B cell (primary cell): ENCODE measurements around the gene SLC25A26. TPM values are rescaled to one million over a fixed set of nuclear protein-coding genes. Genes with fewer than 3 reads are reported as not detected.

ENCODE experiments used
- ATAC-seq: fragments of 200-7000 bp; cut with Tn5 transposase; one replicate; pipeline ENCODE4 v1.10.0; 2021; ENCODE audit warnings: low read depth, mild to moderate bottlenecking, moderate number of reproducible peaks, moderate library complexity
- CTCF ChIA-PET: fragments of 350-600 bp; sonication (Branson Sonifier 250); formaldehyde crosslinking; loops from one replicate; lab custom pipeline; 2021; ENCODE audit warnings: antibody characterized with exemption, inconsistent platforms; lab: Charles Lee
- POLR2A ChIA-PET: fragments of 350-600 bp; sonication (Branson Sonifier 250); formaldehyde crosslinking; loops from one replicate; lab custom pipeline; 2021; ENCODE audit warnings: antibody characterized with exemption; lab: Charles Lee
- DNase-seq: peaks from one replicate; pipeline ENCODE4 v3.0.0; 2013
- H2AFZ ChIP-seq: 2 replicates; pipeline ENCODE4 v1.6.1; 2012; ENCODE audit warnings: mild to moderate bottlenecking, low read depth, low read length; ENCODE audit not compliant: insufficient read depth, poor library complexity, severe bottlenecking
- H3K27ac ChIP-seq, 2 donors: 1 replicate in 1 of 2; 2 replicates in 1 of 2; pipeline ENCODE4 v1.5.1; 2012 to 2013; ENCODE audit warnings: low read length in 2 of 2, mild to moderate bottlenecking in 2 of 2, moderate library complexity in 1 of 2
- H3K27me3 ChIP-seq, 4 experiments: fragments of 200-600 bp in 1 of 4; sonication (generic) in 1 of 4; replicated peaks in 1 of 4; 1 replicate in 2 of 4; 2 replicates in 2 of 4; pipeline versions ENCODE4 v1.6.1 to v1.7.0; 2013 to 2016; ENCODE audit warnings: low read length in 3 of 4, mild to moderate bottlenecking in 2 of 4, mixed read lengths in 1 of 4, moderate library complexity in 1 of 4; ENCODE audit not compliant: insufficient read depth in 4 of 4, control insufficient read depth in 3 of 4; ENCODE audit errors: control extremely low read depth in 1 of 4
- H3K36me3 ChIP-seq, 2 experiments: replicated peaks in 1 of 2; 1 replicate in 1 of 2; 2 replicates in 1 of 2; pipeline versions ENCODE4 v1.6.1 to v1.7.1; 2013; ENCODE audit warnings: low read length in 1 of 2; ENCODE audit not compliant: insufficient read depth in 2 of 2, control insufficient read depth in 1 of 2; ENCODE audit errors: control extremely low read depth in 1 of 2, extremely low read depth in 1 of 2
- H3K4me1 ChIP-seq, 2 donors: fragments of 200-600 bp in 1 of 2; sonication (generic) in 1 of 2; 1 replicate in 1 of 2; 2 replicates in 1 of 2; pipeline versions ENCODE4 v1.5.1 to v1.6.1; 2013 to 2017; ENCODE audit warnings: low read length in 2 of 2; ENCODE audit not compliant: control insufficient read depth in 2 of 2, insufficient read depth in 2 of 2
- H3K4me2 ChIP-seq: replicated peaks from 2 replicates; pipeline ENCODE3; 2012; ENCODE audit warnings: mild to moderate bottlenecking, low read depth, low read length; ENCODE audit not compliant: poor library complexity, severe bottlenecking
- H3K4me3 ChIP-seq, 5 experiments: fragments of 200-600 bp in 1 of 5; sonication (generic) in 1 of 5; 1 replicate in 3 of 5; 2 replicates in 2 of 5; pipeline versions ENCODE4 v1.5.1 to v1.7.0; 2011 to 2016; ENCODE audit warnings: low read length in 4 of 5, mild to moderate bottlenecking in 4 of 5, low read depth in 2 of 5, control low read depth in 1 of 5, moderate library complexity in 1 of 5; ENCODE audit not compliant: insufficient read depth in 1 of 5; ENCODE audit errors: control extremely low read depth in 1 of 5, extremely low read depth in 1 of 5
- H3K79me2 ChIP-seq: fragments of 200-600 bp; sonication (generic); one replicate; pipeline ENCODE4 v1.6.0; 2016; ENCODE audit warnings: low read length; ENCODE audit not compliant: control insufficient read depth, insufficient read depth
- H3K9ac ChIP-seq: fragments of 200-600 bp; sonication (generic); 2 replicates; pipeline ENCODE4 v1.6.1; 2017; ENCODE audit warnings: mild to moderate bottlenecking, low read length, moderate library complexity
- H3K9me3 ChIP-seq, 3 donors: one replicate each; pipeline versions ENCODE4 v1.6.1 to v1.7.1; 2013; ENCODE audit warnings: low read length in 2 of 3; ENCODE audit not compliant: control insufficient read depth in 2 of 3, insufficient read depth in 1 of 3; ENCODE audit errors: control extremely low read depth in 1 of 3
- H4K20me1 ChIP-seq: 2 replicates; pipeline ENCODE4 v1.6.0; 2012; ENCODE audit warnings: mild to moderate bottlenecking, low read length; ENCODE audit not compliant: insufficient read depth, control insufficient read depth, poor library complexity, severe bottlenecking
- H3K27ac Mint-ChIP-seq: one replicate; pipeline ENCODE4 v1.8.0; 2021; ENCODE audit warnings: mixed read lengths
- H3K27me3 Mint-ChIP-seq: one replicate; pipeline ENCODE4 v1.8.0; 2021; ENCODE audit warnings: mixed read lengths
- H3K4me1 Mint-ChIP-seq: one replicate; pipeline ENCODE4 v1.8.0; 2021; ENCODE audit warnings: mixed read lengths
- H3K4me3 Mint-ChIP-seq: one replicate; pipeline ENCODE4 v1.8.0; 2021; ENCODE audit warnings: mixed read lengths
- H3K9me3 Mint-ChIP-seq: one replicate; pipeline ENCODE4 v1.8.0; 2022; ENCODE audit warnings: mixed read lengths; ENCODE audit not compliant: insufficient read depth
- EZH2 ChIP-seq: IDR thresholded peaks from 2 replicates; pipeline ENCODE4 v1.6.1; 2012; ENCODE audit warnings: borderline replicate concordance, low read depth, mild to moderate bottlenecking, moderate library complexity, low read length; ENCODE audit not compliant: insufficient read depth, poor library complexity, severe bottlenecking
- WGBS: methylation state at CpG from one replicate; pipeline ENCODE4 v1.1.5; 2013; ENCODE audit warnings: missing lambda C conversion rate; ENCODE audit not compliant: insufficient coverage; 5-methylcytosine and 5-hydroxymethylcytosine counted together
- intact Hi-C: fragments of 100-400 bp; cut with micrococcal nuclease; formaldehyde crosslinking; loops from one replicate; pipeline ENCODE4 v1.10.0; 2022
- polyA plus RNA-seq: library from polyadenylated mRNA; depleted of rRNA; stranded (reverse); fragments of >200 nt; gene quantifications from 2 replicates; pipeline ENCODE4 v1.2.3, GENCODE V29; 2012
- total RNA-seq, 2 donors: library from RNA; stranded (reverse); fragments of 120-200 nt in 1 of 2; gene quantifications; 1 replicate in 1 of 2; 2 replicates in 1 of 2; pipeline versions ENCODE4 v1.2.3 to v1.2.4, GENCODE V29; 2013 to 2022
- TF ChIP-seq, protein P1 (sequence below): fragments of 200-600 bp; IDR thresholded peaks from one replicate; pipeline ENCODE4 v1.8.0; 2022; ENCODE audit warnings: antibody characterized with exemption, mild to moderate bottlenecking

Gene SLC25A26
- total and polyA plus RNA-seq, 2 donors (not counting 1 experiment from before 2014, with no cell fraction given): 22.3 to 23.8 TPM

DNA sequence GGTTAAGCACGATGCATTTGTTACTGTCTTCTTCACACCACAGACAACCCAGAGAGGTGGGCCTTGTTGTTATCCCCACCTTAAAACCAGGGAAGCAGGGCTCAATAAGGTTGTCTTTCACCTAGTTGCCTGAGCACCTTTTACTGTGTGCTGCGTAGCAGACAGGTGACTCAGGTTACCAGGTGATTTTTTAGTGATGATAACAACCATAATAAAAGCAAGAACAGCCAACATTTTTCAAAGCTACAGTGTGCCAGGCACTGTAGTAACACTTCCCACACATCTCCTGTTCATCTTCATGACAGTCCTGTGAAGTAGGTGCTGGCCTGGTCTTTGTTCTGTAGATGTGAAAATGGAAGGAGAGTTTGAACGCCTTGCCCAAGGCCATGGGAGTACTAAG lies 132.2 kb downstream of the SLC25A26 start:
- Histone ChIP-seq H2AFZ (no peak overlapping the region), H3K27me3 (no peaks in the 10 kb centered on the region), H3K36me3 (peaks cover 0 to 3% of the 10 kb centered on the region in 2 experiments), H3K4me1 (no peaks in the 10 kb centered on the region), H3K9ac (no peak overlapping the region), H3K4me2 (no peak overlapping the region), H3K9me3 (no peaks in the 10 kb centered on the region), H4K20me1 (no peaks in the 10 kb centered on the region), H3K27ac (no peak overlapping the region), H3K4me3 (no peak overlapping the region), H3K79me2 (no peaks in the 10 kb centered on the region)
- Mint-ChIP-seq H3K4me3 (no peak overlapping the region), H3K27ac (no peak overlapping the region), H3K4me1 (no peaks in the 10 kb centered on the region), H3K27me3 (no peaks in the 10 kb centered on the region), H3K9me3 (no peaks in the 10 kb centered on the region)
- intact Hi-C loops: no loop called here
- TF ChIP-seq, protein P1, sequence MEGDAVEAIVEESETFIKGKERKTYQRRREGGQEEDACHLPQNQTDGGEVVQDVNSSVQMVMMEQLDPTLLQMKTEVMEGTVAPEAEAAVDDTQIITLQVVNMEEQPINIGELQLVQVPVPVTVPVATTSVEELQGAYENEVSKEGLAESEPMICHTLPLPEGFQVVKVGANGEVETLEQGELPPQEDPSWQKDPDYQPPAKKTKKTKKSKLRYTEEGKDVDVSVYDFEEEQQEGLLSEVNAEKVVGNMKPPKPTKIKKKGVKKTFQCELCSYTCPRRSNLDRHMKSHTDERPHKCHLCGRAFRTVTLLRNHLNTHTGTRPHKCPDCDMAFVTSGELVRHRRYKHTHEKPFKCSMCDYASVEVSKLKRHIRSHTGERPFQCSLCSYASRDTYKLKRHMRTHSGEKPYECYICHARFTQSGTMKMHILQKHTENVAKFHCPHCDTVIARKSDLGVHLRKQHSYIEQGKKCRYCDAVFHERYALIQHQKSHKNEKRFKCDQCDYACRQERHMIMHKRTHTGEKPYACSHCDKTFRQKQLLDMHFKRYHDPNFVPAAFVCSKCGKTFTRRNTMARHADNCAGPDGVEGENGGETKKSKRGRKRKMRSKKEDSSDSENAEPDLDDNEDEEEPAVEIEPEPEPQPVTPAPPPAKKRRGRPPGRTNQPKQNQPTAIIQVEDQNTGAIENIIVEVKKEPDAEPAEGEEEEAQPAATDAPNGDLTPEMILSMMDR: no peak
- no peak for TF ChIP-seq EZH2
- no peak for DNase-seq
- POLR2A ChIA-PET: no interaction called here
- no peak for ATAC-seq
- CTCF ChIA-PET: interaction anchor here (1.6 kb wide), 1 partner anchor 25 kb away, joined by 7 read pairs; no protein-coding TSS in a partner anchor
- 100% methylated on average over 1 of the region's 3 CpGs for WGBS

DNA sequence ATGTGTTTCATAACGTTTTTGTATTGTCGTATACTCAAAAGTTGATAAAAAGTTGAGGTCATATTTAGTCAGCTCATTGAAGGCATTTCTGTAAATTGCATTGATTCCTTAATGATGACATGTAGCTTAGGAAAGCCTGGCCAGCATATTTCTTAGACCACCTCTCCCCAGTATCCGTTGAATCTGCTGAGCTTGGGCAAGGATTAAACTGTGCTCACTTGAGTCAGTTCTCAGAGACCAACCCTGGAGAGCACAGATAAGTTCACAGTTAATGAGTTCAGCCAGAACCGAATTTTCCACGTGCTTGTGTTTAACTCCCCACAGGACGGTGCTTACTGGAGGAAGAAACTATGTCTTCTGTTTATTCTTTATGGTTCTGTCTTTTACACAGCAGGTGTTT lies 132.7 kb downstream of the SLC25A26 start:
- Mint-ChIP-seq H3K27ac (no peak overlapping the region), H3K4me3 (no peak overlapping the region), H3K4me1 (no peaks in the 10 kb centered on the region), H3K9me3 (no peaks in the 10 kb centered on the region), H3K27me3 (no peaks in the 10 kb centered on the region)
- Histone ChIP-seq H3K36me3 (peaks cover 0 to 2% of the 10 kb centered on the region in 2 experiments), H4K20me1 (no peaks in the 10 kb centered on the region), H3K27me3 (no peaks in the 10 kb centered on the region), H3K27ac (no peak overlapping the region), H3K9me3 (no peaks in the 10 kb centered on the region), H3K4me1 (no peaks in the 10 kb centered on the region), H2AFZ (no peak overlapping the region), H3K4me3 (no peak overlapping the region), H3K9ac (no peak overlapping the region), H3K79me2 (no peaks in the 10 kb centered on the region), H3K4me2 (no peak overlapping the region)
- ChIA-PET CTCF (interaction anchor here (1.0 to 1.6 kb wide), 3 partner anchors 9 to 469 kb away, joined by 3 to 7 read pairs (median 5); no protein-coding TSS in a partner anchor), POLR2A (no interaction called here)
- TF ChIP-seq, protein P1: no peak
- TF ChIP-seq EZH2: no peak
- 100% methylated on average over 3 of the region's 6 CpGs for WGBS
- ATAC-seq: no peak
- intact Hi-C loops: no loop called here
- no peak for DNase-seq
